KMS-11 (cell line): ENCODE results near the gene PRKG1.
A peak's percentile ranks its signal among the peaks of the same experiment; 100 is the strongest.

ENCODE experiments used
- H2AFZ ChIP-seq: fragments of 200-600 bp; sonication (generic); 2 replicates; pipeline ENCODE4 v1.6.1; 2016; ENCODE audit warnings: antibody characterized with exemption, mixed run types, low read depth
- H3K27ac ChIP-seq: fragments of 200-600 bp; sonication (generic); 2 replicates; pipeline ENCODE4 v1.6.1; 2016; ENCODE audit warnings: mild to moderate bottlenecking, mixed run types
- H3K27me3 ChIP-seq: fragments of 200-600 bp; sonication (generic); 2 replicates; pipeline ENCODE4 v1.6.1; 2017; ENCODE audit warnings: mild to moderate bottlenecking, low read depth, mixed run types, moderate library complexity; ENCODE audit not compliant: insufficient read depth
- H3K36me3 ChIP-seq: fragments of 200-600 bp; sonication (generic); 2 replicates; pipeline ENCODE4 v1.6.1; 2017; ENCODE audit warnings: mild to moderate bottlenecking, mixed run types; ENCODE audit not compliant: insufficient read depth
- H3K4me1 ChIP-seq: fragments of 200-600 bp; sonication (generic); 2 replicates; pipeline ENCODE4 v1.6.1; 2016; ENCODE audit warnings: mild to moderate bottlenecking, low read depth, mixed run types; ENCODE audit not compliant: poor library complexity, severe bottlenecking
- H3K4me2 ChIP-seq: fragments of 200-600 bp; sonication (generic); 2 replicates; pipeline ENCODE4 v1.7.0; 2016; ENCODE audit warnings: mild to moderate bottlenecking, mixed run types
- H3K4me3 ChIP-seq: fragments of 200-600 bp; sonication (generic); IDR thresholded peaks from 2 replicates; pipeline ENCODE4 v1.6.1; 2017; ENCODE audit warnings: low read depth, low read length, mixed read lengths; ENCODE audit not compliant: insufficient read depth
- H3K79me2 ChIP-seq: fragments of 200-600 bp; sonication (generic); 2 replicates; pipeline ENCODE4 v1.6.1; 2016; ENCODE audit warnings: low read depth, mixed run types; ENCODE audit not compliant: insufficient read depth
- H3K9ac ChIP-seq: fragments of 200-600 bp; sonication (generic); 2 replicates; pipeline ENCODE4 v1.6.1; 2016; ENCODE audit warnings: mild to moderate bottlenecking, mixed run types
- H4K20me1 ChIP-seq: fragments of 200-600 bp; sonication (generic); 2 replicates; pipeline ENCODE4 v1.6.1; 2016; ENCODE audit warnings: mild to moderate bottlenecking, mixed run types; ENCODE audit not compliant: insufficient read depth
- CTCF ChIP-seq: fragments of 200-600 bp; sonication (generic); conservative IDR thresholded peaks from 2 replicates; pipeline ENCODE4 v1.6.1; 2017; ENCODE audit warnings: low read depth, mild to moderate bottlenecking, antibody characterized with exemption, low read length, moderate library complexity, mixed read lengths

PRKG1 gene

GRCh38 chr10:52252307-52252706 is 1178.0 kb downstream of the PRKG1 start:
- Histone ChIP-seq H3K27ac (no peak overlapping the region), H3K36me3 (no peaks in the 10 kb centered on the region), H3K4me3 (no peak overlapping the region), H2AFZ (no peak overlapping the region), H3K4me1 (peaks cover 31% of the 10 kb centered on the region), H3K27me3 (no peaks in the 10 kb centered on the region), H4K20me1 (no peaks in the 10 kb centered on the region), H3K4me2 (no peak overlapping the region), H3K9ac (no peak overlapping the region), H3K79me2 (no peaks in the 10 kb centered on the region)
- no peak for TF ChIP-seq CTCF

GRCh38 chr10:52256832-52257691 is 1182.8 kb downstream of the PRKG1 start:
- H3K27ac ChIP-seq: peak overlapping the region; percentile 95
- H3K27me3 ChIP-seq: no peaks in the 10 kb centered on the region
- H2AFZ ChIP-seq: peak overlapping the region; percentile 20; the same call in 1 of the 2 replicates
- no peak overlapping the region for H3K4me3 ChIP-seq
- TF ChIP-seq CTCF: no peak
- peak overlapping the region; percentile 63 for H3K9ac ChIP-seq
- no peaks in the 10 kb centered on the region for H3K79me2 ChIP-seq
- no peaks in the 10 kb centered on the region for H4K20me1 ChIP-seq
- H3K36me3 ChIP-seq: no peaks in the 10 kb centered on the region
- peaks cover 62% of the 10 kb centered on the region for H3K4me1 ChIP-seq
- H3K4me2 ChIP-seq: peak overlapping the region; percentile 83

GRCh38 chr10:52257692-52258075 is 1183.4 kb downstream of the PRKG1 start:
- no peak overlapping the region for H2AFZ ChIP-seq
- H3K4me1 ChIP-seq: peaks cover 62% of the 10 kb centered on the region
- H3K27me3 ChIP-seq: no peaks in the 10 kb centered on the region
- H3K79me2 ChIP-seq: no peaks in the 10 kb centered on the region
- no peaks in the 10 kb centered on the region for H3K36me3 ChIP-seq
- H4K20me1 ChIP-seq: no peaks in the 10 kb centered on the region
- H3K4me2 ChIP-seq: peak overlapping the region; percentile 69
- peak overlapping the region; percentile 95 for H3K27ac ChIP-seq
- H3K4me3 ChIP-seq: no peak overlapping the region
- no peak for TF ChIP-seq CTCF
- H3K9ac ChIP-seq: peak overlapping the region; percentile 63; the same call in 1 of the 2 replicates

- Histone ChIP-seq H2AFZ (no peak overlapping the region), H3K27ac (peak overlapping the region; percentile 4; the same call in 1 of the 2 replicates), H3K27me3 (no peaks in the 10 kb centered on the region), H4K20me1 (no peaks in the 10 kb centered on the region), H3K4me1 (peaks cover 62% of the 10 kb centered on the region), H3K36me3 (no peaks in the 10 kb centered on the region), H3K9ac (no peak overlapping the region), H3K79me2 (no peaks in the 10 kb centered on the region), H3K4me2 (peak overlapping the region; percentile 69), H3K4me3 (no peak overlapping the region)
- TF ChIP-seq CTCF: no peak
Observed at GRCh38 chr10:52258799-52259425, 1184.6 kb downstream of the PRKG1 start.
